Adrenal gland (tissue), 12 donors: ENCODE data around the gene TRIM6. TPM values are rescaled to one million over a fixed set of nuclear protein-coding genes. Genes with fewer than 3 reads are reported as not detected.

ENCODE experiments used
- DNase-seq, 7 donors: peaks; one replicate each; pipeline ENCODE4 v3.0.0-alpha.2; 2019 to 2020
- H3K27ac ChIP-seq, 5 donors: fragments of 200-600 bp; sonication (generic) in 4 of 5; 1 replicate in 3 of 5; 2 replicates in 2 of 5; pipeline versions ENCODE4 v1.5.1 to v1.8.0; 2016 to 2020; ENCODE audit warnings: mild to moderate bottlenecking in 1 of 5
- H3K27me3 ChIP-seq: fragments of 200-600 bp; 2 replicates; pipeline ENCODE4 v1.8.0; 2021
- H3K36me3 ChIP-seq, 2 donors: fragments of 200-600 bp; replicated peaks in 1 of 2; 1 replicate in 1 of 2; 2 replicates in 1 of 2; pipeline versions ENCODE4 v1.5.1 to v1.8.0; 2018 to 2022
- H3K4me1 ChIP-seq, 2 donors: fragments of 200-600 bp; replicated peaks in 1 of 2; 1 replicate in 1 of 2; 2 replicates in 1 of 2; pipeline versions ENCODE4 v1.5.1 to v1.8.0; 2018 to 2021
- H3K4me3 ChIP-seq, 4 donors: fragments of 200-600 bp; sonication (generic) in 3 of 4; one replicate each; pipeline ENCODE4 v1.5.1; 2016 to 2018
- H3K9me3 ChIP-seq, 3 donors: fragments of 200-600 bp; sonication (generic) in 1 of 3; replicated peaks in 1 of 3; 1 replicate in 2 of 3; 2 replicates in 1 of 3; pipeline versions ENCODE4 v1.5.1 to v1.8.0; 2016 to 2021
- POLR2A ChIP-seq, 2 donors: fragments of 450-650 bp; IDR thresholded peaks; one replicate each; pipeline ENCODE4 v1.6.1; 2017; ENCODE audit warnings: antibody characterized with exemption in 2 of 2, mild to moderate bottlenecking in 2 of 2, moderate library complexity in 1 of 2
- WGBS, 4 donors: extraction: QIAGEN DNeasy Blood & Tissue Kit in 2 of 4; methylation state at CpG; one replicate each; pipeline versions ENCODE4 v1.1.5 to v1.1.7; 2013 to 2017; 5-methylcytosine and 5-hydroxymethylcytosine counted together
- intact Hi-C, 2 donors: fragments of 100-400 bp; cut with DNase I; formaldehyde crosslinking; loops; one replicate each; pipeline versions ENCODE4 v1.14.1 to v1.15.0; 2022 to 2023
- polyA plus RNA-seq, 3 donors: library from polyadenylated mRNA; stranded (reverse); fragments of 200-250 nt in 2 of 3; fragments of 350-450 nt in 1 of 3; fragmentation: Illumina TruSeq in 1 of 3; extraction: RNeasy Lipid Tissue Mini Kit (QIAGEN cat#74804) in 1 of 3; gene quantifications; one replicate each; pipeline ENCODE4 v1.2.3, GENCODE V29; 2013 to 2014
- total RNA-seq, 9 donors: library from RNA; depleted of rRNA in 4 of 9; stranded (reverse); fragments of >200 nt in 4 of 9; fragments of 120-200 nt in 1 of 9; fragmentation: NEBNext Ultra II Directional in 1 of 9; extraction: Animal tissue kit (Norgen Biotek cat#: 25700) in 1 of 9; gene quantifications; one replicate each; pipeline versions ENCODE4 v1.1.0 to v1.2.4, GENCODE V29; 2013 to 2023
- TF ChIP-seq, protein P1 (sequence below), 6 experiments: fragments of 450-650 bp in 4 of 6; fragments of 200-600 bp in 2 of 6; sonication (generic) in 1 of 6; IDR thresholded peaks; 1 replicate in 5 of 6; 2 replicates in 1 of 6; pipeline versions ENCODE4 v1.5.1 to v1.8.0; 2016 to 2021; ENCODE audit warnings: antibody characterized with exemption in 6 of 6, mild to moderate bottlenecking in 2 of 6, moderate library complexity in 1 of 6
- donor health status: healthy with polysubstance abuse.
- donor health status: Bipolar disorder and iron deficiency.
- donor health status: DM: yes; HTN: yes; CAD: no.
- donor health status: DM: no; HTN: no; CAD: no.
- donor health status: DM: no; HTN: no; CAD: no.
- donor health status: DM: yes; HTN: yes; CAD: no.

The TRIM6 gene
- total and polyA plus RNA-seq, 12 donors: 2.3 to 29.3 (median 5.1) TPM

DNA sequence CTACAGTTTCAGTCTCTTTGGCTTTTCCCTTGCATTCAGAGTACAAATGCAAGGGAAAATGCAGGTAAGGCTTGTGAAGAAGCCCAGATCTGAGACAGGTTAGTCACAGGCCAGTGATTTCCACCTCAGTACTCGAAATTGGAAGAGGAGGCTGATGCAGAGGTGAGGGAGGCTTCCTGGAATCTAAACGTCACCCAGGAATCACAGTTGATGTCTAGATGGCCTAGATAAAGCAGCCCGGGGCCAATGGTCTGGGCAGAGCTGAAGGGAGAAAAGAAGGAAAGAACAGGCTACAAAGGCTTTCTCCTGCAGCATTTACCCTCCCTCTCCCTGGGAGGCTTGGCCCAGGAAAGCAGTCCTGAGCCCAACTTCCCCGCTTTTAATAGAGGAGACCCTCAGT lies 8.5 kb downstream of the TRIM6 start:
- intact Hi-C loops: no loop called here
- 72 to 89% (median 82%) methylated on average over 4 of the region's 4 CpGs for WGBS, 4 donors
- TF ChIP-seq, protein P1, sequence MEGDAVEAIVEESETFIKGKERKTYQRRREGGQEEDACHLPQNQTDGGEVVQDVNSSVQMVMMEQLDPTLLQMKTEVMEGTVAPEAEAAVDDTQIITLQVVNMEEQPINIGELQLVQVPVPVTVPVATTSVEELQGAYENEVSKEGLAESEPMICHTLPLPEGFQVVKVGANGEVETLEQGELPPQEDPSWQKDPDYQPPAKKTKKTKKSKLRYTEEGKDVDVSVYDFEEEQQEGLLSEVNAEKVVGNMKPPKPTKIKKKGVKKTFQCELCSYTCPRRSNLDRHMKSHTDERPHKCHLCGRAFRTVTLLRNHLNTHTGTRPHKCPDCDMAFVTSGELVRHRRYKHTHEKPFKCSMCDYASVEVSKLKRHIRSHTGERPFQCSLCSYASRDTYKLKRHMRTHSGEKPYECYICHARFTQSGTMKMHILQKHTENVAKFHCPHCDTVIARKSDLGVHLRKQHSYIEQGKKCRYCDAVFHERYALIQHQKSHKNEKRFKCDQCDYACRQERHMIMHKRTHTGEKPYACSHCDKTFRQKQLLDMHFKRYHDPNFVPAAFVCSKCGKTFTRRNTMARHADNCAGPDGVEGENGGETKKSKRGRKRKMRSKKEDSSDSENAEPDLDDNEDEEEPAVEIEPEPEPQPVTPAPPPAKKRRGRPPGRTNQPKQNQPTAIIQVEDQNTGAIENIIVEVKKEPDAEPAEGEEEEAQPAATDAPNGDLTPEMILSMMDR (IDR thresholded peaks at IDR 0.05): no peak
- no peak for TF ChIP-seq POLR2A (IDR thresholded peaks at IDR 0.05)

DNA sequence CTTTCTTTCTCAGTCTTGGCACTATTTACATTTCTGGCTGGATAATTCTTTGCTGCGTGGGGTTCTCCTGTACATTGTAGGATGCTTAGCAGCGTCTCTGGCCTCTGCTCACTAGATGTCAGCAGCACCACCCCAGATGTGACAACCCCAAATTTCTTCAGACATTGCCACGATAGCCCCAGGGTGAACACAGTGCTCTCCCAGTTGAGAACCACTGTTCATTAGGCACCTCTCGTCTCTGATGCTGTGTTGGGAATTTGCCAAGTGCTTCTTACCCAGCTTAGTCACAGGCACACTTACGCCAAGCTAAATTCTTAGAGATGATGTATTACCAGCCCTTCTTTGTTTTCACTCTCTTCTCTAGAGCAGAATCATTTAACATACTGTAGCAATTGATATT lies 9.4 kb downstream of the TRIM6 start:
- TF ChIP-seq POLR2A (IDR thresholded peaks at IDR 0.05): no peak
- TF ChIP-seq, protein P1 (IDR thresholded peaks at IDR 0.05): no peak
- Histone ChIP-seq H3K4me1 (peaks cover 0 to 2% of the 10 kb centered on the region in 2 donors), H3K27me3 (no peaks in the 10 kb centered on the region), H3K4me3 (no peak overlapping the region), H3K9me3 (no peaks in the 10 kb centered on the region), H3K36me3 (no peaks in the 10 kb centered on the region), H3K27ac (no peak overlapping the region)
- WGBS, 4 donors: 67 to 71% (median 71%) methylated on average over 5 of the region's 5 CpGs
- intact Hi-C loops: no loop called here
- DNase-seq: peak in 5 of 7 donors; percentile 31 to 55 (median 40)

More for the DNA sequence above, 8.5 kb downstream of the TRIM6 start:
- no peaks in the 10 kb centered on the region for H3K9me3 ChIP-seq
- no peaks in the 10 kb centered on the region for H3K27me3 ChIP-seq
- peaks cover 0 to 7% of the 10 kb centered on the region in 2 donors for H3K4me1 ChIP-seq
- H3K36me3 ChIP-seq: no peaks in the 10 kb centered on the region
- no peak for DNase-seq
- no peak overlapping the region for H3K4me3 ChIP-seq
- H3K27ac ChIP-seq: no peak overlapping the region

DNA sequence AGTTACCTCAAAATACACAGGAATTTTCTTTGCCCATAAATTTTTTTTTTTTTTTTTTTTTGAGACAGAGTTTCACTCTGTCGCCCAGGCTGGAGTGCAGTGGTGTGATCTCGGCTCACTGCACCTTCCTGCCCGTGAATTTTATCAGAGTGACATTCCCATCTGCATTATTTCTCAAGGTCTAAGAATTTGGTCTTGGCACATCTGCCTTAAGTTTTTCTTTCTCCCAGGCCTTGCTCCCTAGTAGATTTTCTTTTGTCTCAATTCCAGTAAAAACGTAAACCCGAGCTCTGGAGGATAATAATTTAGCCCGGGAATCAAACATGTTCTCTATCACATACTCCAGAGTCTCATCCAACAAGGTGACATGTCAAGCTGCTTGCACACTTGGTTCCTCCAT lies 12.4 kb downstream of the TRIM6 start:
- Histone ChIP-seq H3K27ac (no peak overlapping the region), H3K4me3 (no peak overlapping the region), H3K4me1 (no peaks in the 10 kb centered on the region), H3K27me3 (no peaks in the 10 kb centered on the region), H3K36me3 (no peaks in the 10 kb centered on the region), H3K9me3 (no peaks in the 10 kb centered on the region)
- no peak for DNase-seq
- intact Hi-C loops: no loop called here
- TF ChIP-seq, protein P1 (IDR thresholded peaks at IDR 0.05): no peak
- TF ChIP-seq POLR2A (IDR thresholded peaks at IDR 0.05): no peak
- WGBS, 4 donors: 65 to 72% (median 70%) methylated on average over 6 of the region's 6 CpGs

DNA sequence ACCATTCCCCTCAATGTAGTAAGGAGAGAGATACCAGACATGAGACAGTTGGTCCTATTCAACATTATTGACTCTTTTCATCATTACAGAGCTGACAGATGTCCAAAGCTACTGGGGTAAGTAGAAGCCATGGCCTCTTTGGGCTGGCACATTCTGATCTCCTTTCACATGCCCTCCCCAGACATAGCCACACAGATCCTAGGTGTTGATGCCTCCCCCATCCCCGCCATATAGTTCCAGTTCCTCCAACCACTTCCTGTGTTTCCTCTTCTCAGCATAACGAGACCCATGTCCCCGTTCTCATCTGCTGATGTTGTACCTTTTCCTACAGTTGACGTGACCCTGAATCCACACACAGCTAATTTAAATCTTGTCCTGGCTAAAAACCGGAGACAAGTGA lies 14.0 kb downstream of the TRIM6 start:
- WGBS, 4 donors: 60 to 74% (median 72%) methylated on average over 5 of the region's 5 CpGs
- no peak for TF ChIP-seq POLR2A (IDR thresholded peaks at IDR 0.05)
- TF ChIP-seq, protein P1 (IDR thresholded peaks at IDR 0.05): no peak
- Histone ChIP-seq H3K36me3 (no peaks in the 10 kb centered on the region), H3K27me3 (no peaks in the 10 kb centered on the region), H3K4me3 (no peak overlapping the region), H3K9me3 (no peaks in the 10 kb centered on the region), H3K27ac (no peak overlapping the region), H3K4me1 (no peaks in the 10 kb centered on the region)
- intact Hi-C loops: no loop called here
- DNase-seq: no peak
